Mesenchymal stem cell (in vitro differentiated cells and primary cell): ENCODE measurements around the gene NUP88.

ENCODE experiments used
- DNase-seq: peaks from one replicate; pipeline ENCODE4 v3.0.0-alpha.2; 2013
- H2AFZ ChIP-seq: one replicate; pipeline ENCODE4 v1.6.1; 2013; ENCODE audit warnings: low read depth, mild to moderate bottlenecking, control low read depth, inconsistent platforms, low read length, moderate library complexity
- H2AK5ac ChIP-seq: 2 replicates; pipeline ENCODE4 v1.6.1; 2013; ENCODE audit warnings: low read length, moderate library complexity, mild to moderate bottlenecking, inconsistent platforms; ENCODE audit not compliant: severe bottlenecking
- H2BK120ac ChIP-seq: one replicate; pipeline ENCODE4 v1.6.1; 2013; ENCODE audit warnings: low read depth, mild to moderate bottlenecking, inconsistent platforms, low read length, moderate library complexity
- H2BK12ac ChIP-seq, 2 experiments: one replicate each; pipeline ENCODE4 v1.6.1; 2013; ENCODE audit warnings: inconsistent platforms in 2 of 2, low read length in 2 of 2, mild to moderate bottlenecking in 2 of 2, moderate library complexity in 2 of 2, control low read depth in 1 of 2
- H2BK15ac ChIP-seq: one replicate; pipeline ENCODE4 v1.6.1; 2013; ENCODE audit warnings: mild to moderate bottlenecking, low read depth, inconsistent platforms; ENCODE audit not compliant: poor library complexity, severe bottlenecking
- H2BK5ac ChIP-seq: 2 replicates; pipeline ENCODE4 v1.6.1; 2013; ENCODE audit warnings: low read depth, mild to moderate bottlenecking, low read length, control low read depth, inconsistent platforms; ENCODE audit not compliant: poor library complexity, severe bottlenecking
- H3K14ac ChIP-seq, 2 experiments: one replicate each; pipeline ENCODE4 v1.6.1; 2013; ENCODE audit warnings: inconsistent platforms in 2 of 2, low read length in 2 of 2, control low read depth in 1 of 2, mild to moderate bottlenecking in 1 of 2, moderate library complexity in 1 of 2
- H3K18ac ChIP-seq, 2 experiments: one replicate each; pipeline ENCODE4 v1.6.1; 2013; ENCODE audit warnings: inconsistent platforms in 2 of 2, low read length in 2 of 2, control low read depth in 1 of 2, low read depth in 1 of 2, mild to moderate bottlenecking in 1 of 2
- H3K23ac ChIP-seq, 2 experiments: one replicate each; pipeline ENCODE4 v1.6.1; 2013; ENCODE audit warnings: inconsistent platforms in 2 of 2, low read length in 2 of 2, mild to moderate bottlenecking in 2 of 2, moderate library complexity in 2 of 2, control low read depth in 1 of 2
- H3K27ac ChIP-seq: 2 replicates; pipeline ENCODE4 v1.5.1; 2013; ENCODE audit warnings: mild to moderate bottlenecking, moderate library complexity, low read length, control low read depth, inconsistent platforms; ENCODE audit not compliant: poor library complexity, severe bottlenecking
- H3K27me3 ChIP-seq, 2 experiments: 2 replicates each; pipeline versions ENCODE4 v1.6.1 to v1.7.0; 2013; ENCODE audit warnings: low read length in 2 of 2, mild to moderate bottlenecking in 2 of 2, moderate library complexity in 2 of 2, control low read depth in 1 of 2, inconsistent platforms in 1 of 2; ENCODE audit not compliant: control insufficient read depth in 1 of 2, insufficient read depth in 1 of 2
- H3K36me3 ChIP-seq, 2 experiments: 2 replicates each; pipeline versions ENCODE4 v1.6.1 to v1.7.0; 2013; ENCODE audit warnings: low read length in 2 of 2, control low read depth in 1 of 2, inconsistent platforms in 1 of 2, low read depth in 1 of 2, mild to moderate bottlenecking in 1 of 2; ENCODE audit not compliant: insufficient read depth in 2 of 2, control insufficient read depth in 1 of 2
- H3K4ac ChIP-seq, 2 experiments: one replicate each; pipeline ENCODE4 v1.6.1; 2013; ENCODE audit warnings: inconsistent platforms in 2 of 2, low read length in 2 of 2, mild to moderate bottlenecking in 2 of 2, moderate library complexity in 2 of 2, control low read depth in 1 of 2, low read depth in 1 of 2
- H3K4me1 ChIP-seq: 2 replicates; pipeline ENCODE4 v1.6.1; 2013; ENCODE audit warnings: low read depth, low read length, control low read depth; ENCODE audit not compliant: control insufficient read depth, insufficient read depth
- H3K4me2 ChIP-seq: 2 replicates; pipeline ENCODE4 v1.6.1; 2013; ENCODE audit warnings: low read length, mild to moderate bottlenecking, inconsistent platforms; ENCODE audit not compliant: poor library complexity, severe bottlenecking
- H3K4me3 ChIP-seq, 2 experiments: 2 replicates each; pipeline versions ENCODE4 v1.5.1 to v1.7.0; 2013; ENCODE audit warnings: low read length in 2 of 2, mild to moderate bottlenecking in 2 of 2, control low read depth in 1 of 2, low read depth in 1 of 2; ENCODE audit not compliant: insufficient read depth in 1 of 2
- H3K79me1 ChIP-seq: replicated peaks from 2 replicates; pipeline ENCODE4 v1.6.1; 2013; ENCODE audit warnings: mild to moderate bottlenecking, control low read depth, low read length, inconsistent platforms; ENCODE audit not compliant: poor library complexity, severe bottlenecking
- H3K9ac ChIP-seq: 2 replicates; pipeline ENCODE4 v1.7.0; 2013; ENCODE audit warnings: mild to moderate bottlenecking, low read length, moderate library complexity
- H3K9me3 ChIP-seq: 2 replicates; pipeline ENCODE4 v1.7.0; 2013; ENCODE audit warnings: mild to moderate bottlenecking, low read length; ENCODE audit not compliant: control insufficient read depth
- H4K8ac ChIP-seq: one replicate; pipeline ENCODE4 v1.6.1; 2013; ENCODE audit warnings: inconsistent platforms, mild to moderate bottlenecking, low read length, moderate library complexity
- H4K91ac ChIP-seq: one replicate; pipeline ENCODE4 v1.6.1; 2013; ENCODE audit warnings: mild to moderate bottlenecking, low read length, inconsistent platforms
- WGBS: methylation state at CpG from one replicate; pipeline ENCODE4 v1.1.7; 2013; ENCODE audit warnings: mixed read lengths; 5-methylcytosine and 5-hydroxymethylcytosine counted together

NUP88 gene

GRCh38 chr17:5396612-5397011, 22.9 kb downstream of the NUP88 start:
- Histone ChIP-seq H4K91ac (no peak overlapping the region), H3K23ac (no peak overlapping the region)
- no CpG with 5 or more reads among the region's 2 CpGs for WGBS

GRCh38 chr17:5391678-5392077, 27.8 kb downstream of the NUP88 start:
- Histone ChIP-seq H3K9me3 (no peaks in the 10 kb centered on the region), H3K4me2 (no peak overlapping the region), H3K4me3 (no peak overlapping the region), H3K18ac (no peak overlapping the region), H3K27ac (no peak overlapping the region), H2BK5ac (no peak overlapping the region), H2AK5ac (no peak overlapping the region), H3K4ac (no peak overlapping the region), H4K8ac (no peak overlapping the region), H2BK12ac (no peak overlapping the region), H2AFZ (no peak overlapping the region), H3K14ac (no peak overlapping the region), H3K27me3 (no peaks in the 10 kb centered on the region), H3K4me1 (no peaks in the 10 kb centered on the region), H2BK15ac (no peak overlapping the region), H3K23ac (no peak overlapping the region), H2BK120ac (no peak overlapping the region), H3K79me1 (peaks cover 7% of the 10 kb centered on the region), H3K36me3 (peaks cover 45 to 86% of the 10 kb centered on the region in 2 experiments), H3K9ac (no peak overlapping the region), H4K91ac (no peak overlapping the region)
- no peak for DNase-seq
- WGBS, result 89% methylated on average over 5 of the region's 5 CpGs

More at GRCh38 chr17:5396612-5397011, 22.9 kb downstream of the NUP88 start:
- no peak overlapping the region for H3K18ac ChIP-seq
- H4K8ac ChIP-seq, result no peak overlapping the region
- no peak overlapping the region for H3K27ac ChIP-seq
- no peak overlapping the region for H2AFZ ChIP-seq
- H2BK15ac ChIP-seq, result no peak overlapping the region
- H2BK120ac ChIP-seq, result no peak overlapping the region
- H2BK5ac ChIP-seq, result no peak overlapping the region
- no peak for DNase-seq
- no peak overlapping the region for H2BK12ac ChIP-seq
- H3K36me3 ChIP-seq, result peaks cover 46 to 81% of the 10 kb centered on the region in 2 experiments
- H3K27me3 ChIP-seq, result no peaks in the 10 kb centered on the region
- H3K4me1 ChIP-seq, result no peaks in the 10 kb centered on the region
- H3K14ac ChIP-seq, result no peak overlapping the region
- no peak overlapping the region for H3K9ac ChIP-seq
- H3K4me2 ChIP-seq, result no peak overlapping the region
- no peak overlapping the region for H2AK5ac ChIP-seq
- peaks cover 6% of the 10 kb centered on the region for H3K79me1 ChIP-seq
- H3K4ac ChIP-seq, result no peak overlapping the region
- H3K9me3 ChIP-seq, result no peaks in the 10 kb centered on the region
- H3K4me3 ChIP-seq, result no peak overlapping the region

DNA sequence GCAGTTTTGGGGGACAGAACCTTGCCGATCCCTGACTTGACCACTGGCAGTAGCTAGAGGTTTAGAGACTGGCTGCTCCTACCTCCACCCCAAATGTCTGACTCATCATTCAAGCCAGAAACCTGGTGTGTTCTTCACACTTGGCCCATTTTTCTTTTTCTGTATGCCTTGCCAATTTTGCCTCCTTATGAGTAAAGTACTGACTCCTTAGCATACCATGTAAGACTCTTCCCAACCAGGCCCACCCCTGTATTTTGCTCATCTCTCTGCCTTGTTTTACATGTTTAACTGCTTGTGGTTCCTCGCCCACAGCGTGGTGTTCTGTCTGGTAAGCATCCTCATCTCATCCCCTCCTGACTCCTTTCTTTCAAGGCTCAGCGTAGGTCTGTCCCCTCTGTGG, 37.9 kb downstream of the NUP88 start:
- WGBS, result 97% methylated on average over 4 of the region's 4 CpGs
- no peak overlapping the region for H2AFZ ChIP-seq
- no peak overlapping the region for H2BK120ac ChIP-seq
- no peak overlapping the region for H4K91ac ChIP-seq
- H2BK15ac ChIP-seq, result no peak overlapping the region
- DNase-seq, result no peak
- no peak overlapping the region for H2AK5ac ChIP-seq
- no peak overlapping the region for H2BK12ac ChIP-seq
- H3K14ac ChIP-seq, result no peak overlapping the region
- H3K27ac ChIP-seq, result no peak overlapping the region
- no peak overlapping the region for H3K23ac ChIP-seq
- no peak overlapping the region for H4K8ac ChIP-seq
- H2BK5ac ChIP-seq, result no peak overlapping the region
- H3K36me3 ChIP-seq, result peaks cover 40 to 97% of the 10 kb centered on the region in 2 experiments
- no peak overlapping the region for H3K18ac ChIP-seq
- no peak overlapping the region for H3K4me3 ChIP-seq
- no peaks in the 10 kb centered on the region for H3K4me1 ChIP-seq
- H3K9ac ChIP-seq, result no peak overlapping the region
- H3K9me3 ChIP-seq, result no peaks in the 10 kb centered on the region
- H3K4ac ChIP-seq, result no peak overlapping the region
- H3K27me3 ChIP-seq, result no peaks in the 10 kb centered on the region
- H3K79me1 ChIP-seq, result peaks cover 6% of the 10 kb centered on the region
- H3K4me2 ChIP-seq, result no peak overlapping the region

DNA sequence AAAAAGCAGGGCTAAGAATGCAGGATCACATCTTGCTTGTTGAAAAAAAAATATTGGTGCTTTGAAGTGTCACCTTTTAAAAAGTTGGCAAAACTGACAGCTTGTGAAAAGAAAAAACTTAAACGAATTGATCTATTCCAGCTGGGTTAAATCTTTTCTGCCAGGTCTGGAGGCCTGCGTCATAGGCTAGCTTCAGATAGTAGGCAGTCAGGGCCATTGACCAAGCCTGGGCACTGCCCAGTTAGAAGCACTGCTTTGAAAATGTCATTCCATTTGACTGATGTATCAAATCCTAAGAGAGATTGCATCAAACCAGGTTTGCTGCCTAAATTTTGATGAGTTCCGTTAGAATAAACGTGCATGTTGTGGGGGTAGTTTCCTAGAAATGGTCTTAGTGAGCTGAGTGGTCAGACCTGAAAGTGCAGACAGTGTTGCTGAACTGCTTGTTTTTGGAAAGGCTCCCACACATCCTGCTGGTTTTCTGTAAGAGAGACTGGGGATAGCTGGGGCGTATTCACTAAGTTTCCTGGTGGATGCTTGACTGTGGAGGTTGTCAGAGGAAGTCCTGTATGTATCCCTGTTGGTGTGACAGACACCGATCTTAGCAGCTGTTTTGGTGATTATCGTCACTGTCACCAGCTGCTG, 38.8 kb downstream of the NUP88 start:
- Histone ChIP-seq H3K18ac (no peak overlapping the region), H2AFZ (no peak overlapping the region), H3K79me1 (peaks cover 6% of the 10 kb centered on the region), H3K36me3 (peaks cover 44 to 96% of the 10 kb centered on the region in 2 experiments), H3K4me2 (no peak overlapping the region), H3K27ac (no peak overlapping the region), H2AK5ac (no peak overlapping the region), H2BK5ac (no peak overlapping the region), H2BK12ac (no peak overlapping the region), H2BK15ac (no peak overlapping the region), H4K91ac (no peak overlapping the region), H3K4me3 (no peak overlapping the region), H3K9me3 (no peaks in the 10 kb centered on the region), H3K14ac (no peak overlapping the region), H3K23ac (no peak overlapping the region), H3K4ac (no peak overlapping the region), H3K9ac (peak overlapping the region; percentile 25), H3K27me3 (no peaks in the 10 kb centered on the region), H4K8ac (no peak overlapping the region), H2BK120ac (no peak overlapping the region), H3K4me1 (no peaks in the 10 kb centered on the region)
- 94% methylated on average over 5 of the region's 7 CpGs for WGBS
- no peak for DNase-seq
